HEK293 (cell line): ENCODE results near the gene PDXK.
A peak's percentile ranks its signal among the peaks of the same experiment; 100 is the strongest.

Experiments
- CTCF ChIA-PET: fragments of 350-600 bp; formaldehyde crosslinking; extraction: SDS; loops from one replicate; lab custom pipeline; 2021; ENCODE audit warnings: antibody characterized with exemption; lab: Yijun Ruan, JAX
- POLR2A ChIA-PET: fragments of 300-600 bp; formaldehyde crosslinking; extraction: SDS; loops from one replicate; lab custom pipeline; 2020; ENCODE audit warnings: antibody characterized with exemption, inconsistent platforms; lab: Yijun Ruan, JAX
- H3K27ac ChIP-seq: fragments of 200-500 bp; sonication (Bioruptor generic); 2 replicates; pipeline ENCODE4 v1.5.1; 2014; ENCODE audit warnings: low read depth, low read length, control low read depth, inconsistent platforms; ENCODE audit errors: extremely low read depth
- H3K36me3 ChIP-seq, 2 experiments: fragments of 200-500 bp in 1 of 2; sonication (Bioruptor generic) in 1 of 2; 1 replicate in 1 of 2; 2 replicates in 1 of 2; pipeline ENCODE4 v1.5.1; 2014 to 2017; ENCODE audit warnings: inconsistent platforms in 2 of 2, low read length in 2 of 2; ENCODE audit not compliant: control insufficient read depth in 2 of 2, insufficient read depth in 1 of 2
- H3K4me1 ChIP-seq: fragments of 200-500 bp; sonication (Bioruptor generic); 2 replicates; pipeline ENCODE4 v1.5.1; 2014; ENCODE audit warnings: mild to moderate bottlenecking, low read length, inconsistent platforms; ENCODE audit not compliant: control insufficient read depth, insufficient read depth
- H3K4me3 ChIP-seq: 2 replicates; pipeline ENCODE4 v1.5.1; 2011; ENCODE audit warnings: low read depth, mild to moderate bottlenecking, control low read depth, low read length, moderate library complexity
- H3K9me3 ChIP-seq: fragments of 200-500 bp; sonication (Bioruptor generic); 2 replicates; pipeline ENCODE4 v1.5.1; 2014; ENCODE audit warnings: low read depth, low read length, inconsistent platforms; ENCODE audit not compliant: control insufficient read depth, insufficient read depth
- GLI4 ChIP-seq: fragments of 450-650 bp; formaldehyde crosslinking; IDR thresholded peaks from 2 replicates; pipeline ENCODE4 v1.5.1; 2016; ENCODE audit warnings: missing biosample characterization, missing genetic modification characterization
- PRDM10 ChIP-seq: fragments of 450-650 bp; formaldehyde crosslinking; IDR thresholded peaks from 2 replicates; pipeline ENCODE4 v1.5.1; 2016; ENCODE audit warnings: missing biosample characterization, missing genetic modification characterization
- ZFP3 ChIP-seq: fragments of 450-650 bp; formaldehyde crosslinking; IDR thresholded peaks from 2 replicates; pipeline ENCODE4 v1.5.1; 2016; ENCODE audit warnings: low read depth, missing biosample characterization, missing genetic modification characterization
- ZIC2 ChIP-seq: fragments of 450-650 bp; formaldehyde crosslinking; IDR thresholded peaks from 2 replicates; pipeline ENCODE4 v1.5.1; 2016; ENCODE audit warnings: missing biosample characterization, missing genetic modification characterization
- ZNF121 ChIP-seq: fragments of 450-650 bp; formaldehyde crosslinking; IDR thresholded peaks from 2 replicates; pipeline ENCODE4 v1.5.1; 2016; ENCODE audit warnings: missing biosample characterization, missing genetic modification characterization
- ZNF133 ChIP-seq: fragments of 450-650 bp; formaldehyde crosslinking; IDR thresholded peaks from 2 replicates; pipeline ENCODE4 v1.5.1; 2016; ENCODE audit warnings: missing biosample characterization, missing genetic modification characterization
- ZNF350 ChIP-seq: fragments of 450-650 bp; formaldehyde crosslinking; IDR thresholded peaks from 2 replicates; pipeline ENCODE4 v1.5.0; 2017; ENCODE audit warnings: missing biosample characterization, mild to moderate bottlenecking, missing genetic modification characterization
- ZNF600 ChIP-seq: fragments of 450-650 bp; formaldehyde crosslinking; IDR thresholded peaks from 2 replicates; pipeline ENCODE4 v1.5.1; 2016; ENCODE audit warnings: missing biosample characterization, missing genetic modification characterization
- ZNF624 ChIP-seq: fragments of 450-650 bp; formaldehyde crosslinking; IDR thresholded peaks from 2 replicates; pipeline ENCODE4 v1.5.1; 2017; ENCODE audit warnings: missing biosample characterization, missing genetic modification characterization
- ZNF664 ChIP-seq: fragments of 450-650 bp; formaldehyde crosslinking; IDR thresholded peaks from 2 replicates; pipeline ENCODE4 v1.5.1; 2016; ENCODE audit warnings: missing biosample characterization, missing genetic modification characterization
- ZSCAN23 ChIP-seq: fragments of 450-650 bp; formaldehyde crosslinking; IDR thresholded peaks from 2 replicates; pipeline ENCODE4 v1.5.1; 2016; ENCODE audit warnings: missing biosample characterization, missing genetic modification characterization
- TF ChIP-seq, protein P1 (sequence below): fragments of 450-650 bp; formaldehyde crosslinking; IDR thresholded peaks from 2 replicates; pipeline ENCODE4 v1.5.1; 2017; ENCODE audit warnings: missing biosample characterization, mild to moderate bottlenecking, missing genetic modification characterization, moderate library complexity
- TF ChIP-seq, protein P2 (sequence below): fragments of 450-650 bp; formaldehyde crosslinking; IDR thresholded peaks from 2 replicates; pipeline ENCODE4 v1.5.1; 2016; ENCODE audit warnings: missing biosample characterization, missing genetic modification characterization

The PDXK gene

GRCh38 chr21:43767984-43768867 lies 49.3 kb downstream of the PDXK start (continued):
- TF ChIP-seq PRDM10 (tag by site-specific recombination) (no peak), ZFP3 (no peak), ZNF350 (tag by site-specific recombination) (no peak), ZNF624 (no peak)
- TF ChIP-seq, all 188 proteins: peak for 13

- Histone ChIP-seq H3K9me3 (no peaks in the 10 kb centered on the region), H3K4me1 (no peaks in the 10 kb centered on the region), H3K36me3 (peaks cover 3 to 10% of the 10 kb centered on the region in 2 experiments; a peak in 2 of 3 replicates), H3K4me3 (no peak overlapping the region), H3K27ac (no peak overlapping the region)
- ChIA-PET CTCF (interaction anchor here (0.5 to 1.7 kb wide), 3 partner anchors 21 to 209 kb away, joined by 3 to 5 read pairs (median 4); partner anchors contain the start of gene RRP1), POLR2A (interaction anchor here (0.7 to 1.3 kb wide), 2 partner anchors 19 to 40 kb away, joined by 3 to 4 read pairs; no protein-coding TSS in a partner anchor)
- TF ChIP-seq, protein P1, sequence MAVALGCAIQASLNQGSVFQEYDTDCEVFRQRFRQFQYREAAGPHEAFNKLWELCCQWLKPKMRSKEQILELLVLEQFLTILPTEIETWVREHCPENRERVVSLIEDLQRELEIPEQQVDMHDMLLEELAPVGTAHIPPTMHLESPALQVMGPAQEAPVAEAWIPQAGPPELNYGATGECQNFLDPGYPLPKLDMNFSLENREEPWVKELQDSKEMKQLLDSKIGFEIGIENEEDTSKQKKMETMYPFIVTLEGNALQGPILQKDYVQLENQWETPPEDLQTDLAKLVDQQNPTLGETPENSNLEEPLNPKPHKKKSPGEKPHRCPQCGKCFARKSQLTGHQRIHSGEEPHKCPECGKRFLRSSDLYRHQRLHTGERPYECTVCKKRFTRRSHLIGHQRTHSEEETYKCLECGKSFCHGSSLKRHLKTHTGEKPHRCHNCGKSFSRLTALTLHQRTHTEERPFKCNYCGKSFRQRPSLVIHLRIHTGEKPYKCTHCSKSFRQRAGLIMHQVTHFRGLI, result peak; percentile 72; the same call in 1 of the 2 replicates
- TF ChIP-seq ZIC2 (tag by site-specific recombination) (0 out of 2 replicates have a peak, but pooled peaks have one; percentile 14), ZNF133 (no peak)
- TF ChIP-seq, protein P2, sequence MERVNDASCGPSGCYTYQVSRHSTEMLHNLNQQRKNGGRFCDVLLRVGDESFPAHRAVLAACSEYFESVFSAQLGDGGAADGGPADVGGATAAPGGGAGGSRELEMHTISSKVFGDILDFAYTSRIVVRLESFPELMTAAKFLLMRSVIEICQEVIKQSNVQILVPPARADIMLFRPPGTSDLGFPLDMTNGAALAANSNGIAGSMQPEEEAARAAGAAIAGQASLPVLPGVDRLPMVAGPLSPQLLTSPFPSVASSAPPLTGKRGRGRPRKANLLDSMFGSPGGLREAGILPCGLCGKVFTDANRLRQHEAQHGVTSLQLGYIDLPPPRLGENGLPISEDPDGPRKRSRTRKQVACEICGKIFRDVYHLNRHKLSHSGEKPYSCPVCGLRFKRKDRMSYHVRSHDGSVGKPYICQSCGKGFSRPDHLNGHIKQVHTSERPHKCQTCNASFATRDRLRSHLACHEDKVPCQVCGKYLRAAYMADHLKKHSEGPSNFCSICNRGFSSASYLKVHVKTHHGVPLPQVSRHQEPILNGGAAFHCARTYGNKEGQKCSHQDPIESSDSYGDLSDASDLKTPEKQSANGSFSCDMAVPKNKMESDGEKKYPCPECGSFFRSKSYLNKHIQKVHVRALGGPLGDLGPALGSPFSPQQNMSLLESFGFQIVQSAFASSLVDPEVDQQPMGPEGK (tag by site-specific recombination), result 0 out of 2 replicates have a peak, but pooled peaks have one; percentile 3
Observed at GRCh38 chr21:43768868-43769167, 49.9 kb downstream of the PDXK start.

GRCh38 chr21:43769325-43769958 lies 50.5 kb downstream of the PDXK start:
- ChIA-PET CTCF (interaction anchor here (0.5 to 1.7 kb wide), 3 partner anchors 21 to 209 kb away, joined by 3 to 5 read pairs (median 4); partner anchors contain the start of gene RRP1), POLR2A (interaction anchor here (1.3 kb wide), 1 partner anchor 41 kb away, joined by 4 read pairs; no protein-coding TSS in a partner anchor)
- no peaks in the 10 kb centered on the region for H3K4me1 ChIP-seq
- no peaks in the 10 kb centered on the region for H3K9me3 ChIP-seq
- no peak overlapping the region for H3K27ac ChIP-seq
- peaks cover 3 to 16% of the 10 kb centered on the region in 2 experiments; a peak in 2 of 3 replicates for H3K36me3 ChIP-seq
- H3K4me3 ChIP-seq, result no peak overlapping the region
- TF ChIP-seq GLI4 (tag by site-specific recombination), result no peak
- TF ChIP-seq ZNF121 (tag by site-specific recombination), result peak; percentile 98
- TF ChIP-seq ZNF664 (tag by site-specific recombination), result no peak
- TF ChIP-seq ZSCAN23, result 0 out of 2 replicates have a peak, but pooled peaks have one; percentile 7
- peak; percentile 58; the same call in 1 of the 2 replicates for TF ChIP-seq ZNF600 (tag by site-specific recombination)
